Kidney epithelial cell (primary cell): Measurements from ENCODE around the gene MLST8. TPM values are rescaled to one million over a fixed set of nuclear protein-coding genes. Genes with fewer than 3 reads are reported as not detected.
A peak's percentile ranks its signal among the peaks of the same experiment; 100 is the strongest.

ENCODE experiments used
- DNase-seq: peaks from one replicate; pipeline ENCODE4 v3.0.0-alpha.2; 2010; ENCODE audit warnings: low read depth
- H3K27me3 ChIP-seq: 2 replicates; pipeline ENCODE4 v1.6.0; 2011; ENCODE audit warnings: low read length; ENCODE audit not compliant: control insufficient read depth, insufficient read depth
- H3K36me3 ChIP-seq: 2 replicates; pipeline ENCODE4 v1.5.1; 2011; ENCODE audit warnings: low read length; ENCODE audit not compliant: control insufficient read depth, insufficient read depth
- H3K4me3 ChIP-seq: 2 replicates; pipeline ENCODE4 v1.5.1; 2011; ENCODE audit warnings: low read depth, mild to moderate bottlenecking, control low read depth, low read length
- CTCF ChIP-seq: IDR thresholded peaks from 2 replicates; pipeline ENCODE4 v1.5.1; 2011; ENCODE audit warnings: mild to moderate bottlenecking, moderate library complexity, low read length, control low read depth, inconsistent platforms; ENCODE audit not compliant: insufficient read depth, poor library complexity, severe bottlenecking
- total RNA-seq: library from RNA; depleted of rRNA; stranded (reverse); fragments of >200 nt; gene quantifications from 2 replicates; pipeline ENCODE4 v1.2.3, GENCODE V29; 2015

MLST8 gene
- total RNA-seq, 1 donor from 2014 or later = 77.2 TPM

GRCh38 chr16:2213817-2214718 is 8.8 kb downstream of the MLST8 start:
- TF ChIP-seq CTCF = no peak
- peaks cover 5% of the 10 kb centered on the region for H3K36me3 ChIP-seq
- no peak for DNase-seq

GRCh38 chr16:2214719-2214968 is 9.4 kb downstream of the MLST8 start, which contains the start of gene PGP:
Gene PGP, minus strand, starts transcription at chr16:2214840. Its CDS starts 63 bp downstream, at chr16:2214777.
- Histone ChIP-seq H3K27me3 (no peaks in the 10 kb centered on the region), H3K4me3 (peak within 1 kb of the TSS; percentile 85), H3K36me3 (peaks cover 5% of the 10 kb centered on the region)
- no peak for TF ChIP-seq CTCF
- DNase-seq = no peak

More at GRCh38 chr16:2213817-2214718, 8.8 kb downstream of the MLST8 start:
- Histone ChIP-seq H3K4me3 (peak overlapping the region; percentile 48), H3K27me3 (no peaks in the 10 kb centered on the region)

GRCh38 chr16:2216330-2216729 is 11.1 kb downstream of the MLST8 start:
- no peak for DNase-seq
- H3K4me3 ChIP-seq = no peak overlapping the region
- no peaks in the 10 kb centered on the region for H3K27me3 ChIP-seq
- TF ChIP-seq CTCF = no peak
- peaks cover 5% of the 10 kb centered on the region for H3K36me3 ChIP-seq

GRCh38 chr16:2223221-2223941 is 18.1 kb downstream of the MLST8 start, which contains the start of gene E4F1:
Gene E4F1, plus strand, starts transcription at chr16:2223591. Its CDS starts 23 bp downstream, at chr16:2223614.
- peak; percentile 97 for DNase-seq
- no peak for TF ChIP-seq CTCF
- H3K36me3 ChIP-seq = no peaks in the 10 kb centered on the region
- peak within 1 kb of the TSS; percentile 95 for H3K4me3 ChIP-seq
- H3K27me3 ChIP-seq = no peaks in the 10 kb centered on the region

GRCh38 chr16:2223942-2224486 is 18.8 kb downstream of the MLST8 start:
- Histone ChIP-seq H3K36me3 (no peaks in the 10 kb centered on the region), H3K4me3 (peak overlapping the region; percentile 95), H3K27me3 (no peaks in the 10 kb centered on the region)
- no peak for DNase-seq
- peak; percentile 30 for TF ChIP-seq CTCF
